A549 treated with DMSO at 1 μM for 4 hours (cell line): ENCODE results near the gene PJVK. TPM values are rescaled to one million over a fixed set of nuclear protein-coding genes. Genes with fewer than 3 reads are reported as not detected.

ENCODE experiments used
- total RNA-seq: library from RNA; stranded (reverse); fragments of 200-300 nt; extraction: Qiagen RNA extraction; gene quantifications from 5 replicates; pipeline ENCODE4 v1.2.3, GENCODE V29; 2022; ENCODE audit warnings: low read depth

The PJVK gene, protein sequence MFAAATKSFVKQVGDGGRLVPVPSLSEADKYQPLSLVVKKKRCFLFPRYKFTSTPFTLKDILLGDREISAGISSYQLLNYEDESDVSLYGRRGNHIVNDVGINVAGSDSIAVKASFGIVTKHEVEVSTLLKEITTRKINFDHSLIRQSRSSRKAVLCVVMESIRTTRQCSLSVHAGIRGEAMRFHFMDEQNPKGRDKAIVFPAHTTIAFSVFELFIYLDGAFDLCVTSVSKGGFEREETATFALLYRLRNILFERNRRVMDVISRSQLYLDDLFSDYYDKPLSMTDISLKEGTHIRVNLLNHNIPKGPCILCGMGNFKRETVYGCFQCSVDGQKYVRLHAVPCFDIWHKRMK
- total RNA-seq: 0.72 to 1.9 TPM (median 1.6 TPM) in 5 replicates

DNA sequence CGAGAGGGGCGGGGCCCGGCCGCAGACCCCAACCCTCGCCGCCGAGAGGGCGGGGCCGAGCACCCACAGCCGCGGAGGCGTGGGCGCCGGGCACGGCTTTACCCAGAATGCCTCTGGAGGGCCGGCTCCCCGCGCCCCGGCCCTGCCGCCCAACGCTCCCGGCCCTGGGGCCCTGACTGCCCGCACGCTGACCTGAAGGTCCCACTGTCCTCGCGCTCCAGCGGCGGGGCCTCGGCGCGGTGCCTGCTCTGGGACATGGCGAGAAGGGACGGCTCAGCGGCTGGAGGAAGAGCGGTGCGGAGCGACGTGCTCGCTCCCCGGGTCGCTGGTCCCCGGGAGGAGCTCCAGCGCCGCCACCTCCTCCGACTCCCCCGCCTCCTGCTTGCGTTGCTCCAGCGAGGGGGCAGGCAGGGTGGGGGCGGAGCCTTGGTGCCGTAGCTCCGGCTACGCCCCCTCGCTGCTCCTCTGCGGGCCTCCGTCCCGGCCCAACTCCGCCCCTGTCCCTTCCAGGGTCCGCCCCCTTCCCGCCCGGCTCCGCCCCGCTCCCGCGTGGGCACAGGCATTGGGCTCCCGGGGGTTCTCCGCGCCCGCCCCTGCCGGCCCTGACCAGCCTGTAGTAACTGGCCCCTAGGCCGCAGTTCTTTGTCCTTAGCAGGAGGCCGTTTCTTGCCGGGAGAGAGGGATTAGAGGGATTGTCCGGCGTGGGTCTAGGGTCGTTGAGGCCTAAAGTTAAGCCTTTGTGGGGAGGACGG, at the start of gene PJVK, which contains the start of gene PRKRA:
Gene PJVK (plus strand): TSS at position 605 of the 752 bp plus-strand sequence. CDS start 2,032 bp downstream, outside the sequence.
Gene PRKRA (minus strand): TSS at position 402 of the 752 bp plus-strand sequence. CDS start 145 bp downstream, at position 257.

DNA sequence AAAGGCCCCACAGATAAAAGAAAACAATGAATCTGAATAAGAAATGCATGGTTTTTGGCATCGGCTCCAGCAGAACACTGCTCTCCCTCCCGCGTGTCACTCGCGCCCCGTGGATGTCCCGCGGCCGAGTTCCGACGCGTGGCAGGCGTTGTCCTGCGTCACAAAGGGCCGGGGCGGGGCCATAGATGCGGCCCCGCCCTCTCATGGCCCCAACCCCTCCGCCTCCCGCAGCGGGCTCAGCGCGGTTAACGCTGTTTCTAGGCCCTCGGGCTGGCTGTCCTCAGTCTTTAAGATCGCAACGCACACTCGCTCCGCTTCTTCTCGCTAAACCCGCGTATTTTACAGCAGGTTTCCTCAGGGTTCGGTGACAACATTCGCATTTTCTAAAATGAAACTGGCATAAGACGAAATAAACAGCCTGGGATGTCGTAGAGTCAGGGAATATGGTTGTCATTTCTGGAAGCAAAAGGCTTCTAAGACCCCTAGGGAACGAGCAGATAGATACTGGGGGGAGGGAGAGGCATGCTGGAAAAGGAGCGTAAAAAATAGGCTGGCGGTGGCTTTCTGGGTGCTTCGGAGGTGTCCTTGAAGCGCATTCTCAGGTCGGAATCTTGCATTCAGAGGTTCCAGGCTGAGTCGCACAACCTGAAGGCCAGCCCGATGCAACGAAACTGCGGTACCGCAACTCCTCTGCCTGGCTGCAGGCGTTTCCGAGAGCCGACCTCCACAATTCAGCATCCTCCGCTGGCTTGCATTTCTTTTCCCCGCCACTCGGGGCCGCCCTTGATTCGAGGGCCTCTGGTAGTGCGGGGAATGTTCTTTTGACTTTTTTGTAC, 27.5 kb downstream of the PJVK start, which contains the start of gene FKBP7:
Gene FKBP7 (minus strand): TSS at position 162 of the 836 bp plus-strand sequence. CDS start 101 bp downstream, at position 61.

GRCh38 chr2:178480227-178481181, 29.3 kb downstream of the PJVK start, which contains the start of gene PLEKHA3:
TSS of gene PLEKHA3 (plus strand) at chr2:178480457. CDS start at chr2:178480870, 413 bp downstream.

Other genes starting within 250 kb of the PJVK start
- 28.2 to 34.0 TPM (median 32.0 TPM) in 5 replicates for gene PRKRA, start 203 bp upstream of the PJVK start, total RNA-seq
- 9.3 to 13.2 TPM (median 10.8 TPM) in 5 replicates for gene FKBP7, start 27.2 kb downstream of the PJVK start, total RNA-seq
- 11.1 to 23.9 TPM (median 18.3 TPM) in 5 replicates for gene PLEKHA3, start 29.1 kb downstream of the PJVK start, total RNA-seq